ENCODE measurements around the gene ANKRD23.
A peak's percentile ranks its signal among the peaks of the same experiment; 100 is the strongest.

ANKRD23 gene

GRCh38 chr2:96877042-96877451 lies 33.2 kb upstream of the ANKRD23 start:
- no peak for DNase-seq (ENCODE audit: low spot score)

- no peak for DNase-seq (ENCODE audit: low spot score)
Measured at GRCh38 chr2:96876269-96877041, 32.6 kb upstream of the ANKRD23 start.

GRCh38 chr2:96875498-96876268 lies 31.9 kb upstream of the ANKRD23 start:
- peak; percentile 76 for DNase-seq (ENCODE audit: low spot score)

- no peak for DNase-seq (ENCODE audit: low spot score)
Measured at GRCh38 chr2:96874198-96874831, 30.5 kb upstream of the ANKRD23 start.

- no peak for DNase-seq (ENCODE audit: low spot score)
Measured at GRCh38 chr2:96873651-96874096, 29.9 kb upstream of the ANKRD23 start.

- DNase-seq (ENCODE audit: low spot score) = no peak
Measured at GRCh38 chr2:96872591-96873349, 28.9 kb upstream of the ANKRD23 start.

- no peak for DNase-seq (ENCODE audit: low spot score)
Measured at GRCh38 chr2:96870626-96871255, 26.9 kb upstream of the ANKRD23 start.

- no peak for DNase-seq (ENCODE audit: low spot score)
Measured at GRCh38 chr2:96869822-96870625, 26.2 kb upstream of the ANKRD23 start, which contains the start of gene SEMA4C. TSS of gene SEMA4C (minus strand) at chr2:96870080. CDS start at chr2:96867886, 2,194 bp downstream.

GRCh38 chr2:96869281-96869821 lies 25.5 kb upstream of the ANKRD23 start:
- no peak for DNase-seq (ENCODE audit: low spot score)

- DNase-seq (ENCODE audit: low spot score) = peak; percentile 91
Measured at GRCh38 chr2:96868555-96869280, 24.9 kb upstream of the ANKRD23 start.

- DNase-seq (ENCODE audit: low spot score) = no peak
Measured at GRCh38 chr2:96867756-96868554, 24.1 kb upstream of the ANKRD23 start.

GRCh38 chr2:96866986-96867755 lies 23.4 kb upstream of the ANKRD23 start:
- DNase-seq (ENCODE audit: low spot score) = no peak

GRCh38 chr2:96866586-96866985 lies 22.8 kb upstream of the ANKRD23 start:
- DNase-seq (ENCODE audit: low spot score) = no peak

- no peak for DNase-seq (ENCODE audit: low spot score)
Measured at GRCh38 chr2:96866149-96866548, 22.3 kb upstream of the ANKRD23 start.

- no peak for DNase-seq (ENCODE audit: low spot score)
Measured at GRCh38 chr2:96865654-96866053, 21.8 kb upstream of the ANKRD23 start.

GRCh38 chr2:96864343-96865091 lies 20.7 kb upstream of the ANKRD23 start:
- no peak for DNase-seq (ENCODE audit: low spot score)
